ENCODE data around the gene KLF13.

GRCh38 chr15:31279221-31280045 lies 47.2 kb upstream of the KLF13 start:
- TF ChIP-seq, protein P1, sequence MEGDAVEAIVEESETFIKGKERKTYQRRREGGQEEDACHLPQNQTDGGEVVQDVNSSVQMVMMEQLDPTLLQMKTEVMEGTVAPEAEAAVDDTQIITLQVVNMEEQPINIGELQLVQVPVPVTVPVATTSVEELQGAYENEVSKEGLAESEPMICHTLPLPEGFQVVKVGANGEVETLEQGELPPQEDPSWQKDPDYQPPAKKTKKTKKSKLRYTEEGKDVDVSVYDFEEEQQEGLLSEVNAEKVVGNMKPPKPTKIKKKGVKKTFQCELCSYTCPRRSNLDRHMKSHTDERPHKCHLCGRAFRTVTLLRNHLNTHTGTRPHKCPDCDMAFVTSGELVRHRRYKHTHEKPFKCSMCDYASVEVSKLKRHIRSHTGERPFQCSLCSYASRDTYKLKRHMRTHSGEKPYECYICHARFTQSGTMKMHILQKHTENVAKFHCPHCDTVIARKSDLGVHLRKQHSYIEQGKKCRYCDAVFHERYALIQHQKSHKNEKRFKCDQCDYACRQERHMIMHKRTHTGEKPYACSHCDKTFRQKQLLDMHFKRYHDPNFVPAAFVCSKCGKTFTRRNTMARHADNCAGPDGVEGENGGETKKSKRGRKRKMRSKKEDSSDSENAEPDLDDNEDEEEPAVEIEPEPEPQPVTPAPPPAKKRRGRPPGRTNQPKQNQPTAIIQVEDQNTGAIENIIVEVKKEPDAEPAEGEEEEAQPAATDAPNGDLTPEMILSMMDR (conservative IDR thresholded peaks at IDR 0.05 in 1 of 2, IDR thresholded peaks at IDR 0.05 in 1 of 2; ENCODE audit: low read depth in 1 of 2, low read length in 2 of 2) = no peak
- TF ChIP-seq EZH2 (IDR thresholded peaks at IDR 0.05; ENCODE audit: low read length, missing control alignments) = no peak
